SK-N-SH treated with all-trans-retinoic acid at 6 μM for 48 hours (cell line): ENCODE measurements around the gene NFYC.

Experiments
- BACH2 ChIP-seq: fragments of 250-450 bp; sonication (Bioruptor Pico); IDR thresholded peaks from 2 replicates; pipeline ENCODE4 v1.9.0; 2021; ENCODE audit warnings: mild to moderate bottlenecking, borderline replicate concordance
- PPARA ChIP-seq: fragments of 250-450 bp; sonication (Bioruptor Pico); IDR thresholded peaks from 2 replicates; pipeline ENCODE4 v1.5.0; 2020; ENCODE audit warnings: mild to moderate bottlenecking, borderline replicate concordance
- ZC3H10 ChIP-seq: fragments of 250-450 bp; sonication (Bioruptor Pico); IDR thresholded peaks from 2 replicates; pipeline ENCODE4 v1.5.1; 2021; ENCODE audit warnings: mild to moderate bottlenecking, moderate library complexity
- ZFP30 ChIP-seq: fragments of 450-650 bp; formaldehyde crosslinking; IDR thresholded peaks from 2 replicates; pipeline ENCODE4 v1.5.0; 2022; ENCODE audit warnings: mild to moderate bottlenecking, moderate library complexity
- ZNF70 ChIP-seq: fragments of 450-650 bp; formaldehyde crosslinking; IDR thresholded peaks from 2 replicates; pipeline ENCODE4 v1.5.0; 2020; ENCODE audit warnings: mild to moderate bottlenecking, moderate library complexity
- ZNF8 ChIP-seq: fragments of 450-650 bp; formaldehyde crosslinking; IDR thresholded peaks from 2 replicates; pipeline ENCODE4 v1.5.0; 2020; ENCODE audit warnings: mild to moderate bottlenecking, moderate library complexity

- no peak for TF ChIP-seq ZC3H10 (CRISPR knock-in tag)
- TF ChIP-seq ZNF8 = no peak
- no peak for TF ChIP-seq BACH2 (CRISPR knock-in tag)
- TF ChIP-seq ZFP30 (CRISPR knock-in tag) = no peak
- no peak for TF ChIP-seq PPARA (CRISPR knock-in tag)
- TF ChIP-seq ZNF70 (CRISPR knock-in tag) = no peak
Measured at GRCh38 chr1:40742363-40743061, 51.0 kb downstream of the NFYC start.
